HL-60/S4 treated with phorbol 12-myristate 13-acetate at 8.2 ng/mL for 4 days and 3 days (cell line): ENCODE data around the gene TIMM10B.

Experiments
- in situ Hi-C: fragments of 300-500 bp; cut with MboI; formaldehyde crosslinking; loops from 2 replicates; pipeline ENCODE4 v1.15.0; 2022; ENCODE audit warnings: low sequenced_read_pairs

TIMM10B gene

GRCh38 chr11:6481012-6481923, at the start of gene TIMM10B, which contains the start of gene ARFIP2:
Gene TIMM10B, plus strand, starts transcription at chr11:6481501. Its CDS starts 16 bp downstream, at chr11:6481517.
Gene ARFIP2, minus strand, starts transcription at chr11:6481331. Its CDS starts 910 bp downstream, at chr11:6480421.
- in situ Hi-C loops: no loop called here

- in situ Hi-C loops: no loop called here
Observed at GRCh38 chr11:6431861-6432260, 49.4 kb upstream of the TIMM10B start.

- in situ Hi-C loops: no loop called here
Observed at GRCh38 chr11:6433998-6434660, 47.2 kb upstream of the TIMM10B start.

GRCh38 chr11:6437423-6437822, 43.9 kb upstream of the TIMM10B start:
- in situ Hi-C loops: no loop called here

GRCh38 chr11:6437993-6438392, 43.3 kb upstream of the TIMM10B start:
- in situ Hi-C loops: no loop called here

- in situ Hi-C loops: no loop called here
Observed at GRCh38 chr11:6438979-6439571, 42.2 kb upstream of the TIMM10B start.

GRCh38 chr11:6440906-6441358, 40.4 kb upstream of the TIMM10B start, which contains the start of gene HPX:
Gene HPX, minus strand, starts transcription at chr11:6440987. Its CDS starts 24 bp downstream, at chr11:6440963.
- in situ Hi-C loops: no loop called here

GRCh38 chr11:6442441-6442840, 38.9 kb upstream of the TIMM10B start:
- in situ Hi-C loops: no loop called here

GRCh38 chr11:6443269-6444003, 37.9 kb upstream of the TIMM10B start:
- in situ Hi-C loops: no loop called here

GRCh38 chr11:6448574-6448973, 32.7 kb upstream of the TIMM10B start:
- in situ Hi-C loops: no loop called here

GRCh38 chr11:6452219-6452618, 29.1 kb upstream of the TIMM10B start:
- in situ Hi-C loops: no loop called here

GRCh38 chr11:6453152-6453551, 28.1 kb upstream of the TIMM10B start:
- in situ Hi-C loops: no loop called here

GRCh38 chr11:6455070-6455469, 26.2 kb upstream of the TIMM10B start:
- in situ Hi-C loops: no loop called here

GRCh38 chr11:6456361-6457073, 24.8 kb upstream of the TIMM10B start:
- in situ Hi-C loops: no loop called here

- in situ Hi-C loops: no loop called here
Observed at GRCh38 chr11:6457581-6458320, 23.6 kb upstream of the TIMM10B start.

GRCh38 chr11:6458352-6459098, 22.8 kb upstream of the TIMM10B start:
- in situ Hi-C loops: no loop called here

GRCh38 chr11:6459099-6459450, 22.2 kb upstream of the TIMM10B start:
- in situ Hi-C loops: no loop called here

GRCh38 chr11:6468712-6469495, 12.4 kb upstream of the TIMM10B start:
- in situ Hi-C loops: no loop called here
